GM21390 (cell line): Measurements from ENCODE around the gene GPC6.

Source experiments
- ATAC-seq: cut with Tn5 transposase; IDR thresholded peaks from one replicate; pipeline ENCODE4 v1.9.1; 2021; ENCODE audit not compliant: unreplicated experiment

GPC6 gene

DNA sequence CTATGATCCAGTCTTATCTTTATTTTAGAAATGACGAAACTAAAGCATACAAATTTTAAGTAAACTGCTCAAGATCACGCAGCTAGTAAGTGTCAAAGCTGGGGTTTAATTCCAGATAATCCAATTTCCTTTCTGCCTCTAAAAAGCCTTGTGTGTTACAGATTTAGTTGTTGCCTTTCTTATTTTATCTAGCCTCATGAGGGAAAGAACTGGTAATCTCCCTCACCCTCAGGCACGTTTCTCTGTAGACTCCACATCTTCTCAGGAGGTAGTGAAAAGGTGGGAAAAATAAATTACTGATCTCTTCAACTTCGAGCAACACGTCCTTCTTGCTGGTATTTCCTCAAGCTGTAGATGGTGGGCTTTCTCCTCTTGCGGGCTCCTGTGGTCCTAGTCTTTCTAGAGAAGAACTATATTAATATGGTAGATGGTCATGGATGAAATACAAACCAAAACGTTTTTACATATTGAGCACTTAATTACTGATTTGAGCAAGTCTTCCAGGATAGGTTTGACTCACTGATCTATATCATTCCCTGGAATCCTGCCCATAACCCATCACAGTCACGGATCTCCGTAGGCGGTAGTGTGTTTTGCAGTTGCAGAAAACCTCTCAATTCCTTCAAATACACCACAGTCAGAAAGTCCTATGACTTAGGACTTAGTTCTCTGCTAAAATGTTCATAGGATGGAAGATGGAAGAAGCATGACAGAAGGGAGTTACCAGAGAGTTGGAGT is 733.4 kb downstream of the GPC6 start:
- no peak for ATAC-seq

DNA sequence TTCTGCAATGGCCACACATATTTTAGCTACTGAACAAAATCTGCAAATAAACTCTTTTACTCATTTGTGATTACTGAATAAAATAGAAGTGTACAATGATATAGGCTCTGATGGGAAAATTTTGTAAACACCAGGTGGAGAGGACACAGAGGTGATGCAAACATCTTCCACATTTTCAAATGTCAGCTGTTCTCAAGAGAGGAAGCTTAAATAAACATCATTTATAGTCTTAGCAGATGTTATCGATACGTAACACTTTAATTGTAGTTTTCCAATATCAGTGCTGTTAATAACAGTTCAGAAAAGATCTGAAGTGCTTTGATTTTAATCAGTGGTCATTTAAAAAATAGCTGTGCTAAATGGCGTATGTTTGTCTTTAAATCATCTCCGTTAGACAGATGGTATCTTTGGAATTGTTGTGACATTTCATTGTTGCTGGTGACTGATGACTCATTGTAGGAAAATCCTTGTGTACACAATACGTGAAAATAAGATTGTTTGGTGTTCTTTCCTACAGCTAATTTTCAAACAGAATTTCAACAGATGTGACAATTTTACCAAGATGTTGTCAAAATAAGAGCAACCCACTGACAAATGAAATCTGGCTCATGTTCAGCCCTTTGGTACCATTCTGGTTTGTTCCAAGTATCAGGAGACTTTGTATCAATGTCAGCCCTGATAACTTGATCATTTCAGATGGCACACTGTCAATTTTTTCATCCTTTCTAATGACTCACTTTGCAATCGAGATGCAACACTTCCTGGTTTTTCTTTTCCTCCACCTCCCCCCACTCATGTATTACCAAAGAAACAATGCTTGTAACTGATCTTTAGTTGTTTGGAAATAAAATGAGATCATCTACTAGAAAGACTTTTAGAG is 736.9 kb downstream of the GPC6 start:
- ATAC-seq = no peak

GRCh38 chr13:93964146-93964512 is 737.5 kb downstream of the GPC6 start:
- ATAC-seq = no peak

DNA sequence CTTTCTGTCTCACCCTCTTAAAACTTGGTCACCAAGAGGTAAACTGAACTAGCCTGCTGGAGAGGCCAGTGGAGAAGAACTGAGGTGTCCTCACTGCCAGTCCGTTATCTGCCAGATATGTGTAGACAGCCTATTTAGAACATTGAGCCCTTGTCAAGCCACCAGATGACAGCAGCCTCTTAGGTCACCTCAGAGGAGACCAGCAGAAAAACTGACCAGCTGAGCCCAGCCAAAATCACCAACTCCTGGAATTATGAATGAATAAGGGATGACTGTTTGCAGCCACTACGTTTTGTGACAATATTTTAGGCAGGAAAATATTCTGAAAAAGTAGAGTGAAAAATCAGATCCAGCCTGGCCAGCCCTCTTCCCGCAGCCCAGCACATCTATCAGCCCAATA is 739.0 kb downstream of the GPC6 start:
- ATAC-seq = no peak

GRCh38 chr13:93966267-93966936 is 739.8 kb downstream of the GPC6 start:
- no peak for ATAC-seq

GRCh38 chr13:93967286-93967685 is 740.7 kb downstream of the GPC6 start:
- no peak for ATAC-seq

DNA sequence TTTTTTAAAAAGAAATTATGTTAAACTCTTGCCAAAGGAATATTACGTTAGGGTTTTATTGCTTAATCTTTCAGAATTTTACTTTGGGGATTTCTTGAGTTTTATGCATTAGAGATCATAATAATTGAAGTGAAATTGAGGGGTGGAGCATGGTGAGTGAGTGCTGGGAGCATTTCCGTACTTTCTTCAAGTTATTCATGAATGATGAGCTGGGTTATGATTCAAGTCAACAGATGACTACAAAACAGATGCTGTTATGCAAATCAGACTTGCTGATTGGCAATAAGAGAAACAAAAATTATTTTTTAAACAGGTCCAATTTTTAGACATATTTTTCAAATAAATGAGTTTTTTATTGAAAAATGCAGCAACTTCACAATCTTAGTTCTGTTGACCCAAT is 748.6 kb downstream of the GPC6 start:
- ATAC-seq = no peak

- no peak for ATAC-seq
These were observed 749.9 kb downstream of the GPC6 start for GRCh38 chr13:93976528-93976927.

DNA sequence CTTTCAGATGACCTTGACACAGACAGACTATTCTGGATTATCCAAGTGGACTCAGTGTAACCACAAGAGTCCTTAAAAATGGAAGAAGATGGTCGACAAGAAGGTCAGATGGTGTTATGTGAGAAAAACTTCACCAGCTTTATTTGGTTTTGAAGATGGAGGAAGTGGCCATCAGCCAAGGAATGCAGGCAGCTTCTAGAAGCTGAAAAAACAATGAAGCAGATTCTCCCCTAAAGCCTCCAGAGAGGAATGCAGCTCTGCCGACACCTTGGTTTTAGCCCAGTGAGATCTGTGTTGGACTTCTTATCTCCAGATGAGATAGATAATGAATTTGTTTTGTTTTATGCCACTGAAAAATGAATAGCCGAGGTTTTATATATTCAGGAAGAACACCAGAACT is 751.4 kb downstream of the GPC6 start:
- ATAC-seq = no peak

- ATAC-seq = no peak
These were observed 754.9 kb downstream of the GPC6 start for GRCh38 chr13:93981426-93981977.

- ATAC-seq = no peak
These were observed 755.7 kb downstream of the GPC6 start for GRCh38 chr13:93982179-93982918.

- ATAC-seq = no peak
These were observed 757.4 kb downstream of the GPC6 start for GRCh38 chr13:93984052-93984451.

- no peak for ATAC-seq
These were observed 758.3 kb downstream of the GPC6 start for GRCh38 chr13:93984876-93985275.

- no peak for ATAC-seq
These were observed 760.9 kb downstream of the GPC6 start for GRCh38 chr13:93987458-93987857.

- ATAC-seq = no peak
These were observed 765.0 kb downstream of the GPC6 start for GRCh38 chr13:93991569-93991968.

- no peak for ATAC-seq
These were observed 769.9 kb downstream of the GPC6 start for GRCh38 chr13:93996481-93996880.

DNA sequence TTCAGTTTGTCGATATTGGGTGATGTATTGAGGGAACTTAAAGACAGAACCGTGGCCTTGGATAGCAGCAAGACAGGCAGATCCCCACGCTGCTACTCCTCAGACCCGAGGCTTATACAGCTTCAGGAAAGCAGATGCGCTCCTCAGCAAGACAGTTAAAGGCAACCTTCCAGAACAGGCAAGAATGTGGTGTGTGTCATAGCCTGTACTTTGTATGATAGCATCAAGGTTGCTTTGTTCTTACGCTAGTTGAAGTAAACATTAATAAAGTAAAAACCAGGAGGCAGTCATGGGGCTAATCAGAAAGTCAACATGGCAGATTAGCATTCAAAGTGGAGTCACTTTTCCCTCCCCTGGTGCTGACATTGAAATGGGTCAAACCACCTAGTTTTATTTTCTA is 779.7 kb downstream of the GPC6 start:
- no peak for ATAC-seq

DNA sequence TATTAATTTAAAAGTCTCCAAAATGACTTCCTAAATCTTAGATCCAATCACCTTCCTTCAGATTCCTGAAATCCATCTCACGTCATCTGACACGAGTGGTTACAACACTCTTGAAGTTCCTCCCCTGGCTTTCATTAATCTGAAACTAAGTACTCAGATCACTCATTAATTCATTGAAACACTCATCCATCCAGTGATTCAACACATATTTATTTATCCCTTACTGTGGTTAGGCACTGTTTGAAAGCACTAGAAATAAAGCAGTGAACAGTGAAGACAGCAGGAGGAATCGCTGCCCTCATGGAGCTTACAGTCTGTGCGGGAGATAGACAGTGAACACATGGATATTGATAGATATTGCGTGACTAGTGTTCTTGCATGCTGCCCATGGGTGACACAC is 780.5 kb downstream of the GPC6 start:
- ATAC-seq = no peak

DNA sequence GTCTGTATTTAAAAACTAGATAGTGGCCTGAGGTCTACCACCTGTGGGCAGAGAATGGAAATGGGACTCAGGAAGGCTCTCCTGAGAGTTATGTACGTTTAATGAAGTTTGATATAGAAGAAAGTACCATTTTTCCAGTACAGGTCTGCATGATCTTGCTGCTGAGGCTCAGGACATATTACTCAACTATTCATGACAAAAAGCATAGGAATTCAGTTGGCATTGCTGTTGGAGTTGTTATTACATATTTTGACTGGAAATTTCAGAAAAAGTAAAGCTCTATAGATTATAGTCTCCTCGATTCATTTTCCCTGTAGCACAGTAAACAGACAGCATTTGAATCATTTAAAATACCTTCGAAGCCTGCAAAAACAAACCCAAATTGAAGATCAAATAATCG is 783.1 kb downstream of the GPC6 start:
- no peak for ATAC-seq

GRCh38 chr13:94014461-94014860 is 787.9 kb downstream of the GPC6 start:
- ATAC-seq = no peak

DNA sequence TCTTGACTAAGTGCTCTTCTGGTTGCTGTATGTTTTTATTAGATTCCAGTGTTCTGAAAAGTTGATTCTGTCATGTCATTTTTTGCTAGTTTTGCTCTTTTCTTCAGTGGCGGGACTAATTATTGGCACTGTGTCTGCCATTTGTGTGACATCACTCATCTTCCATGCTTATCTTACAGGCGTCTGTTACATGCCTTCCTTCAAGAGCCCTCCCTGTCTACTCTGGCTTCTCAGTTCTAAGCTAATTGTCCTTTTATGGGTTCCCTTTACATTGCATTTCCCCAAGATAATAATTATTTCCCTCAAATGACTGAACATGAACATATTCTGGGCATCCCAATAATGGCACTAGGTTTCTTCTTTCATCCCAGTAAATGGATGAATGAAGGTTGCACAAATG is 793.8 kb downstream of the GPC6 start:
- no peak for ATAC-seq
